Frontal cortex (tissue), 4 donors: ENCODE measurements around the gene MAN1B1. TPM values are rescaled to one million over a fixed set of nuclear protein-coding genes. Genes with fewer than 3 reads are reported as not detected.
"Not testable (repeated sequence)": the region's sequence is repeated elsewhere in the genome, so short reads cannot be mapped to it uniquely, and the experiment has no call there.

Experiments
- DNase-seq, 2 donors: peaks; one replicate each; pipeline ENCODE4 v3.0.0; 2012; ENCODE audit warnings: low spot score in 2 of 2
- FAIRE-seq: peaks from 2 replicates; lab custom pipeline; 2012; peaks lifted over from hg19 to GRCh38; lab: Jason Lieb, UNC
- total RNA-seq: library from RNA; depleted of rRNA; stranded (reverse); fragments of >200 nt; gene quantifications from one replicate; pipeline ENCODE4 v1.2.3, GENCODE V29; 2014
- donor health status: control.
- donor health status: control.
- donor health status: control.

Gene MAN1B1
- total RNA-seq, 1 donor from 2014 or later, result 42.0 TPM

- FAIRE-seq (no peak), DNase-seq (no peak)
Observed at GRCh38 chr9:137117269-137117731, 30.5 kb downstream of the MAN1B1 start.

- not testable (repeated sequence) for FAIRE-seq, DNase-seq
Observed at GRCh38 chr9:137118092-137118603, 31.4 kb downstream of the MAN1B1 start.

- not testable (repeated sequence) for DNase-seq, FAIRE-seq
Observed at GRCh38 chr9:137121927-137122795, 35.4 kb downstream of the MAN1B1 start.

- FAIRE-seq, DNase-seq: not testable (repeated sequence)
Observed at GRCh38 chr9:137122796-137123467, 36.1 kb downstream of the MAN1B1 start.

- DNase-seq (no peak), FAIRE-seq (no peak)
Observed at GRCh38 chr9:137123468-137123837, 36.7 kb downstream of the MAN1B1 start.

DNA sequence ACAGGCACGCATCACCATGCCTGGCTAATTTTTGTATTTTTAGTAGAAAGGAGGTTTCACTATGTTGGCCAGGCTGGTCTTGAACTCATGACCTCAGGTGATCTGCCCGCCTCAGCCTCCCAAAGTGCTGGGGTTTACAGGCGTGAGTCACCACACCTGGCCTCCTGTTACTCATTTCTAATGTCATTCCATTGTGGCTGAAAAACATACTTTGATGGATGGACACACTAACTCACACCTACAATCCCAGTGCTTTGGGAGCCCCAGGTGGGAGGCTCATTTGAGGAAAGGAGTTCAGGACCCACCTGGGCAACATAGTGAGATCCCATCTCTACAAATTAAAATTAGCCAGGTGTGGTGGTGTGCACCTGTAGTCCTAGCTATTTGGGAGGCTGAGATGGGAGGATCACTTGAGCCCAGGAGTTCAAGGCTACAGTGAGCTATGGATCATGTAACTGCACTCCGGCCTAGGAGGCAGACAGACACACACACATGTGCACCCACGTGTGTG lies 37.2 kb downstream of the MAN1B1 start:
- FAIRE-seq, DNase-seq: not testable (repeated sequence)

DNA sequence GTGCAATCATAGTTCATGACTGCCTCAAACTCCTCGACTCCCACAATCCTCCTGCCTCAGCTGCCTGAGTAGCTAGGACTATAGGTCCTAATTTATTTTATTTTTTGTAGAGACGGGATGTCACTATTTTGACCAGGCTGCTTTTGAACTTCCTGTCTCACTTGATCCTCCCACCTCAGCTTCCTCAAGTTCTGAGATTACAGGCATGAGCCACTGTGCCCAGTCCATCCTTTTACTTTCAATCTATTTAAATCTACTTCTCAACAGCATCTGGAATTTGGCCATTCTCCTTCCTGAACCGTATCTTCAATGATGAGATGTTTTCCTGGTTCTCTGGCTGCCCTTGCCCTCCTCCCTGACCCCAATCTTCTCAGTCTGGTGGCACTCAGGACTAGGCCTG lies 40.0 kb downstream of the MAN1B1 start:
- FAIRE-seq, result no peak

DNA sequence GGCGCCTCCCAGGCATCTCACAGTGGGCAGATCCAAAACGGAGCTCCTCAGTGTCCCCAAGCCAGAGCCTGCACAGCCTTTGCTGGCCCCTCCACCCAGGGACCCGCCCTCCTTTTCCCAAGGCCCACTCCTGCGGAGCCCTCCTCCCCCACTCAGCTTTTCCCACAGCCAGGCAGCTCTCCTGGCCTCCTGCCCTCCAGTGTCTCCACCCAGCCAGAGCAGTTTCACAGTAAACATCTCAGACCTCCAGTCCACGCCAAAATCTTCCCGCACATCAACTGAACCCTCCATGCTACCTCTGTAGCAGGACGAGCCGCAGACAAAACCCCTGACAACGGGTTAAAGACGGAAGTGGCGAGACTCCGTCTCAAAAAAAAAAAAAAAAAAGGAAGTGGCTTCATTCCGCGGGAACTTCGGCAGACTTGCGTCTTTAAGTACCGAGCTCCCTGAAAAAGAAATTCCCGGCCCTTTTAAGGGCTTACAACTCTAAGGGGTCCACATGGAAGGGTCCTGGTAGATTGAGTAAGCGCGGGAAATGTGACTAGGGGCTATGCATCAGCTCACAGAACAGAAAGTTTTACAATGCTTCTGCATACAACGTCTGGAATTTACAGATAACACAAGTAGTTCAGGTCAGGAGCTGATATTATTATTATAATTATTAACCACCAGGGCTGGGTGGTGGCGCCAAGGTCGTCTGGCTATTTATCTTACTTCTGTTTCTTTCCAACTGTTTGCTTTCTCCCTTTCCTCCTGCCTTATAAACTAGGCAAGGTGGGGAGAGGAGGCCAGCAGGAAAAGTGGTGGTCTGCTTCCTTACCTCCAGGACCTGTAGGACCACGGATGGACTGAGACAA lies 40.7 kb downstream of the MAN1B1 start:
- DNase-seq, result no peak
- no peak for FAIRE-seq

More for the DNA sequence above, 40.0 kb downstream of the MAN1B1 start:
- DNase-seq, result no peak

DNA sequence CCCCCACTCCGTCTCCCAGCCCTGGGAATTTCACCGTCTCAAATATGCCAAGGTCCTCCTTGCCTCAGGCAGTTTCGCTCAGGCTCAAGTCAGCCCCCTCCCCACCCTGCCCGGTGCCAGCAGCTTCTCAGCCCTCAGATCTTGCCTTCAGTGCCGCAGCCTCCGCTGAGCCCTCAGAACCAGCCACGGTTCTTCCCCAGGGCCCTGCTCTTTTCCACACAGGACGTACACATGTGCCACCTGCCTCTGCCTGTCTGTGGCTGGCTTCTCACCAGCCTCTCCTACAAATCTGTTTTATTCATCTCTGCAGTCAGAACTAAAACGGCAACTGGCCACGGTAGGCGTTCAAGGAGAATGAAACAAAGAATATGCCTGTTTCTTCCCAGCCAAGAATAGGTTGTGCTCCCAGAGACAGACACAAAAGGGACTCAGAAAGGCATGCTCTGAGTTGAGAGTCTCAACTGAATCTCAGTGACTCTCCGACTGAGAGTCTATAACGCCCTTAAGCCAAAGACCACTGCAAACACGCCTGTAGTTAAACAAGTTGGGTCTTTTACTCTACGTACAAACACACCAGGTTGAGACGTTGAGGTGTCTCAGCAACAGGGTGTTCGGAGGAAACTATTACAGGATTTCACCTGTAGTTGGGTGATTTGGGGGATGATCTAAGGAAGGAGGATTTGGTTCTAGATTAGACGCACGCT lies 41.5 kb downstream of the MAN1B1 start:
- FAIRE-seq, result no peak

GRCh38 chr9:137128862-137129455 lies 42.2 kb downstream of the MAN1B1 start:
- DNase-seq, result no peak
- FAIRE-seq, result no peak

More for the DNA sequence above, 41.5 kb downstream of the MAN1B1 start:
- no peak for DNase-seq

- no peak for FAIRE-seq
- peak; percentile 90 to 92 for DNase-seq
Observed at GRCh38 chr9:137129456-137130175, 42.8 kb downstream of the MAN1B1 start.

DNA sequence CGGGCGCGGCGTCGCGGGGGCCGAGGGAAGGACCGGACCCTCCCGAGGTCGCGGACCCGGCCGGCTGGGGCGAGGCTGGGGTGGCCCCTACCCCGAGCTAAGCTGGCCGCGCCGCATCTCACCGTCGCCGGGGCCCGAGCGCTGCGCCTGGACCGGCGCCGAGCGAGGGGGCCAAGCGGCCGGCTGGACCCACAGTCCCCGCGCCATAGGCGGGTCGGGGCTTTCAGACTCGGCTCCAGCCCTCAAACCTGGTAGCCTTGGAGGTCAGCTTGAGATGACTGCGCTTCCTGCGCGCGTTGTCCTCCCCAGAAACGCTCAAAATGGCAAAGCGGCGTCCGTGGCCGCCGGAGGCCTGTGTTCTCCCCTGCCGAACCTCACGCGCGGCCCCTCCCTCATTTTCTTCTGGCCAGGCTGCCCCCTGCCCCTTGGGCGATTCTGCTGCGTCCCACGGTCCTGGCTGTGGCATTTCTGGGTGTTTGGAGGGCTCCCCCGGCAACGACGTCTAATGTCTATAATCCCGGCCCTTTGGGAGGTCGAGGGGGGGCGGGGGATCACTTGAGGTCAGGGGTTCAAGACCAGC lies 43.5 kb downstream of the MAN1B1 start:
- FAIRE-seq, result no peak

DNA sequence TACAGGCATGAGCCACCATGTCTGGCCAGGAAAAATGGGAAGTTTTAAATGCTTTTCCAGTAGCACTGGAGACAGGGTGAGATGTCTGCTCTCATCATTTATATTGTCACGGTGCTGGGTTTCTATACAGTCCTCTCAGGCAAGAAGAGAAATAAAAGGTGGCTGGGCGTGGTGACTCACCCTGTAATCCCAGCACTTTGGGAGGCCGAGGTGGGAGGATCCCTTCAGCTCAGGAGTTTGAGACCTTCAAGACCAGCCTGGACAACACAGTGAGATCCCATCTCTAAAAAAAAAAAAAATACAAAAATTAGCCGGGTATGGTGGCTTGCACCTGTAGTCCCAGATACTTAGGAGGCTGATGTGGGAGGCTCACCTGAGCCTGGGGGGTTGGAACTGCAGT lies 47.4 kb downstream of the MAN1B1 start:
- FAIRE-seq (no peak), DNase-seq (no peak)

More for the DNA sequence above, 43.5 kb downstream of the MAN1B1 start:
- DNase-seq, result no peak

DNA sequence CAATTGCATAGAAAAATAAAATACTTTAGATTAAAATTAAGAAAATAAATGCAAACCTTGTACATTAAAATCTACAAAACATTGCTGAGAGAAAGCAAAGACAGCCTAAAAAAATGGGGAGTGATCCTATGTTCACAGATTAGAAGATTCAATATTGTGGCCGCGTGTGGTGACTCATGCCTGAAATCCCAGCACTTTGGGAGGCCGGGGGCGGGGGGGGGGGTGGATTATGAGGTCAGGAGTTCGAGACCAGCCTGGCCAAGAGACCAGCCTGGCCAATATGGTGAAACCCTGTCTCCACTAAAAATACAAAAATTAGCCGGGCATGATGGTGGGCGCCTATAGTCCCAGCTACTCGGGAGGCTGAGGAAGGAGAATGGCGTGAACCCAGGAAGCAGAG lies 48.4 kb downstream of the MAN1B1 start:
- not testable (repeated sequence) for FAIRE-seq, DNase-seq

DNA sequence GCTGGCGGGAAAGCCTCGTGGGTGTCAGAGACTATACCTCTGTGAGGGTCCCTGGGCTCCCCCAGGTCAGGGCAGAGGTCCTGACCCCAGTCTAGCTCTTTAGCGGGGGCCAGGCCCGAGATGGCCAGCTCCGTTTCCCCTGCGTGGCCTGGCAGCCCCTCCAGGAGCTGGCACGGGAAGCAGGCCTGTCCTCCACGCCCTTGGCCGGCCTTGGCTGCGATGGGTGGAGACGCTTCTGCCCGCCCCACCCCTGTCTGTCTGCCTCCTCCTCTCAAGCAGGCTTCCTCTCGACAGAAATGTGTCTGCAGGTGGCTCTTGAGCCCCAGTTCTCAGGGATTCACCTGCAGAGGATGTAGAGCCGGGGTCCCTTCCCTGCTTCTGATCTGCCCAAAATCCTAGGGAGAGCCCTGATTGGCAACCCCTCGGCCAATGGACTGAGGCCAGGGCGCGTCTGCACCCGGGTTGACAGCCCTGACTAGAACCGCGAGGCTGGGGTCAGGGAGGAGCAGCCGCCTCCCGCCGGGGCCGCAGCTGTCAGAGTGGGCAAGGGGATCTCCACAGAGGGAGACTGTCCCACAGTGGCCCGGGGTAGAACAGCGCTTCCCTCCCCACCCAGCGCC lies 49.6 kb downstream of the MAN1B1 start:
- DNase-seq, result no peak
- no peak for FAIRE-seq

GRCh38 chr9:137136881-137137607 lies 50.3 kb downstream of the MAN1B1 start:
- no peak for FAIRE-seq
- no peak for DNase-seq
